Parietal lobe (tissue), 2 donors: ENCODE measurements around the gene ZC2HC1C. TPM values are rescaled to one million over a fixed set of nuclear protein-coding genes. Genes with fewer than 3 reads are reported as not detected.

ENCODE experiments used
- small RNA-seq: library from RNA; depleted of rRNA; stranded (forward); fragments of <200 nt; gene quantifications from one replicate; pipeline ENCODE3, GENCODE V24; 2014; ENCODE audit warnings: low replicate concordance
- total RNA-seq: library from RNA; depleted of rRNA; stranded (reverse); fragments of >200 nt; gene quantifications from one replicate; pipeline ENCODE4 v1.2.3, GENCODE V29; 2014

The ZC2HC1C gene
- total RNA-seq = 2.8 TPM

GRCh38 chr14:75069121-75069810 lies at the start of gene ZC2HC1C:
Gene ZC2HC1C, plus strand, starts transcription at chr14:75069641. Its CDS starts 933 bp downstream, at chr14:75070574.

GRCh38 chr14:75050852-75051555 lies 18.4 kb upstream of the ZC2HC1C start, which contains the start of gene MLH3:
Gene MLH3, minus strand, starts transcription at chr14:75051467. Its CDS starts 1,812 bp downstream, at chr14:75049655.

GRCh38 chr14:75063491-75064204 lies 5.8 kb upstream of the ZC2HC1C start, which contains the start of gene ACYP1:
Gene ACYP1, minus strand, starts transcription at chr14:75064024. Its CDS starts 471 bp downstream, at chr14:75063553.

GRCh38 chr14:75126679-75127473 lies 57.4 kb downstream of the ZC2HC1C start, which contains the start of gene NEK9:
Gene NEK9, minus strand, starts transcription at chr14:75127048. Its CDS starts 127 bp downstream, at chr14:75126921.

Small RNAs within 50 kb of the gene (small RNA-seq; reads per million reads assigned to genes)
- gene HIF1AP1 = not detected
- gene RNU6-689P = not detected

Other genes with a start within 250 kb of the ZC2HC1C start
- not detected for gene PROX2, start 193.5 kb upstream of the ZC2HC1C start, total RNA-seq
- gene DLST, start 187.7 kb upstream of the ZC2HC1C start, total RNA-seq = 64.5 TPM
- gene RPS6KL1, start 146.4 kb upstream of the ZC2HC1C start, total RNA-seq = 47.0 TPM
- 0.94 TPM for gene PGF, start 114.0 kb upstream of the ZC2HC1C start, total RNA-seq
- gene EIF2B2, start 66.7 kb upstream of the ZC2HC1C start, total RNA-seq = 37.6 TPM
- gene MLH3, start 18.2 kb upstream of the ZC2HC1C start, total RNA-seq = 67.9 TPM
- gene ACYP1, start 5.6 kb upstream of the ZC2HC1C start, total RNA-seq = 42.6 TPM
- gene NEK9, start 57.4 kb downstream of the ZC2HC1C start, total RNA-seq = 49.5 TPM
- 108 TPM for gene TMED10, start 107.0 kb downstream of the ZC2HC1C start, total RNA-seq
- 24.7 TPM for gene FOS, start 209.2 kb downstream of the ZC2HC1C start, total RNA-seq